ENCODE results near the gene EYS.
"Not testable (repeated sequence)": the region's sequence is repeated elsewhere in the genome, so short reads cannot be mapped to it uniquely, and the experiment has no call there.

The EYS gene

DNA sequence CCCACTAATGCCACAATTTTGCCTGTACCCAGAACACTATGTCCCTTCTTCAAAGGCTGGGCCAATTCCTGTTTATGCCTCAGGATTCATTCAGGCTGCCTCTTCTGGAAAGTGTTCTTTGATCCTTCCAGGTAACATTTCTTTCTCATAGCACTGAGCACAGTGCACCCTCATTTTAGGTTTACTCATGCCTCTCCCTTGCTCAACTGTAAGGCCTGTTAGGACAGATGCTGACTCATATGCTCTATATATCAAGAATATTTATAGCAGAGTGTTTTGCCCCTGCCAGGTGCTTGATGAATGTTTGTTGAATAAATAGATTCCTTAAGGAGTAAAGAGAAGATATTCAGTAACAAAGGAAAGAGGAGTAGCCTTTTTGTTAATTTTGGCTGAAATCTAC is 1807.5 kb downstream of the EYS start:
- no peak for TF ChIP-seq POLR2A (IDR thresholded peaks at IDR 0.05; ENCODE audit: low read depth, low read length)
- no peak for FAIRE-seq
- no peak for DNase-seq (ENCODE audit: insufficient read length, low spot score)

DNA sequence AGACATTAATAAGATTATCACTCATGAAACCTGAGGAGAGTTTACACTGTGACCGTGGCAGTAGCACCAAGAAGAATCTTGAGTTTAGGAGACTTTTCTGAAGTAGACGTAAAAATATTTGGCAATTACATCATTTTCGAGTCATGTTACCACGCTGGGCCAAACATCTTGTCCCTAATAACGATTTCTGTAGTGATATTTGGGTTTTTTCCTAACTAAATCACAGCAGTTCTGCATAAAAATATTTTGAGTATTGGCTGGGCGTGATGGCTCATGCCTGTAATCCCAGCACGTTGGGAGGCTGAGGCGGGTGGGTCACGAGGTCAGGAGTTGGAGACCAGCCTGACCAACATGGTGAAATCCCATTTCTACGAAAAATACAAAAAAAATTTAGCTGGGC is 1809.1 kb downstream of the EYS start:
- TF ChIP-seq POLR2A (IDR thresholded peaks at IDR 0.05; ENCODE audit: low read depth, low read length): no peak
- DNase-seq (ENCODE audit: insufficient read length, low spot score) (no peak), FAIRE-seq (no peak)

DNA sequence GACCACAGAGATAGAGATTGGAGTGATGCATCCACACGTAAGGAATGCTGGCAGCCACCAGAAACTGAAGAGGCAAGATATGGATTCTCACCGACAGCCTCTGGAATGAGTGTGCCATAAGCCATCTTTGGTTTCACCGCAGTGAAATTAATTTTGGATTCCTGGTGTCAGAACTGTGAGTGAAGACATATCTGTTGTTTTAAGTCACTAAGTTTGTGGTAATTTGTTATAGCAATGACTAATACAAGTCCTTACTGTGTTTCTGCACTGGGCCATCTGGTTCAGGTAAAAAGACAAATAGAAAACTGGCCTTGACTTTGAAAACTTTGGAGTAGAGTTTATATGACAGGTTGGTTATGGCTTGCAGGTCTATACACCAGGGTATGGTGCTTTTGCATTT is 1809.6 kb downstream of the EYS start:
- DNase-seq (ENCODE audit: insufficient read length, low spot score): no peak
- no peak for FAIRE-seq
- TF ChIP-seq POLR2A (IDR thresholded peaks at IDR 0.05; ENCODE audit: low read depth, low read length): no peak

DNA sequence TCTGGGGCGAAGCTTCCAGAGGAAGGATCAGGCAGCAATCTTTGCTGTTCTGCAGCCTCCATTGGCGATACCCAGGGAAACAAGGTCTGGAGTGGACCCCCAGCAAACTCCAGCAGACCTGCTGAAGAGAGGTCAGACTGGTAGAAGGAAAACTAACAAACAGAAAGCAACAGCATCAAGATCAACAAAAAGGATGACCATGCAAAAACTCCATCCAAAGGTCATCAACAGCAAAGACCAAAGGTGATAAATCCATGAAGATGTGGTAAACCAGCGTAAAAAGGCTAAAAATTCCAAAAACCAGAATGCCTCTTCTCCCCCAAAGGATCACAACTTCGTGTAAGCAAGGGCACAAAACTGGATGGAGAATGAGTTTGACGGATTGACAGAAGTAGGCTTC is 1818.6 kb downstream of the EYS start:
- DNase-seq (ENCODE audit: insufficient read length, low spot score) (no peak), FAIRE-seq (no peak)
- no peak for TF ChIP-seq POLR2A (IDR thresholded peaks at IDR 0.05; ENCODE audit: low read depth, low read length)

DNA sequence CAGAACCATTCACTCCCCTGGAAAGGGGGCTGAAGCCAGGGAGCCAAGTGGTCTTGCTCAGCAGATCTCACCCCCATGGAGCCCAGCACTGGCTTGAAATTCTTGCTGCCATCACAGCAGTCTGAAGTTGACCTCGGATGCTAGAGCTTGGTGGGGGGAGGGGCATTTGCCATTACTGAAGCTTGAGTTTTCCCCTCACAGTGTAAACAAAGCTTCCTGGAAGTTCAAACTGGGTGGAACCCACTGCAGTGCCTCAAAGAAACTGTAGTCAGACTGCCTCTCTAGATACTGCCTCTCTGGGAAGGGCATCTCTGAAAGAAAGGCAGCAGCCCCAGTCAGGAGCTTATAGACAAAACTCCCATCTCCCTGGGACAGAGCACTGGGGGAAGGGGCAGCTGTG is 1819.2 kb downstream of the EYS start:
- DNase-seq (ENCODE audit: insufficient read length, low spot score); FAIRE-seq: not testable (repeated sequence)

DNA sequence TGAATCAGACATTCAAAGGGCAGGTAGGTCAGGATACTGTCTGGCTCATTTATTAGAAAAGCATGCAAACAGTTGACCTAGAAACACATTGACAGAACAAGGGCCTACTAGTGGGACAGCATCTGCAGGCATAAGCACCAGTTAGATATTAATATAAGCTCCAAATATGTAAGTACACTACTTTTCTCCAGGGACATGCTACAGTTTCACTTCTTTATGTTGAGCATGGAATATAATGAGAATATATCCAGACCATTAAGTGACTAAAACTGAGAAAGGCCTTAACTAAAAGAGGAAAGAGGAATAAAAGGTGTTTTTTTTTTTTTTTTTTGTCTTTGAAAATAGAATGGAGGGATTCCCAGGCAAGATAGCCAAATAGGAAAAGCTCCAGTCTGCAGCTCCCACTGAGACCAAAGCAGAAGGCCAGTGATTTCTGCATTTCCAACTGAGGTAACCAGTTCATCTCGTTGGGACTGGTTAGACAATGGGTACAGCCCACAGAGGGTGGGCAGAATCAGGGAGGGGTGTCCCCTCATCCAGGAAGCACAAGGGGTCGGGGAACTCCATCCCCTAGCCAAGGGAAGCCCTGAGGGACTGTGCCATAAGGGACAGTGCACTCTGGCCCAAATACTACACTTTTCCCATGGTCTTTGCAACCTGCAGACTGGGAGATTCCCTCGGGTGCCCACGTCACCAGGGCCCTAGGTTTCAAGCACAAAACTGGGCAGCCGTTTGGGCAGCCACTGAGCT is 1819.8 kb downstream of the EYS start:
- DNase-seq (ENCODE audit: insufficient read length, low spot score) (no peak), FAIRE-seq (no peak)
- TF ChIP-seq POLR2A (IDR thresholded peaks at IDR 0.05; ENCODE audit: low read depth, low read length): no peak

DNA sequence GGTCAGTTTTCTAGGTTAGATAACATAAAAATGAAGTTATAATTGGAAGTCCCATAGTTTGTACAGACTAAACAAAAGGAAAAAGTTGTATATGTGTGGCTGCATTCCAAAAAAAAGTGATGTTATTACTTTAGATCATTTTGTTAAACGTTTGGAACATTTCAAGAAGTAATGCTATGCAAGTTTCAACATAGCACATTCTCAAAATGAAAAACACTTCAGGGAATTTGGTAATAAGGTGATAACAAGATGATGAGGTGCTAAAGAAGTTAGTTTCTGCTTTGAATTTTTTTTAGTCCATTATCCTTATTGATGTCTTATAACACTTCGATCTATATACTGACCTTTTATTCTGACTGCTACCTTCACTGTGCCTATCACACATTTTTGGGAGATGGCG is 1820.7 kb downstream of the EYS start:
- TF ChIP-seq POLR2A (IDR thresholded peaks at IDR 0.05; ENCODE audit: low read depth, low read length): no peak
- FAIRE-seq: no peak
- no peak for DNase-seq (ENCODE audit: insufficient read length, low spot score)

DNA sequence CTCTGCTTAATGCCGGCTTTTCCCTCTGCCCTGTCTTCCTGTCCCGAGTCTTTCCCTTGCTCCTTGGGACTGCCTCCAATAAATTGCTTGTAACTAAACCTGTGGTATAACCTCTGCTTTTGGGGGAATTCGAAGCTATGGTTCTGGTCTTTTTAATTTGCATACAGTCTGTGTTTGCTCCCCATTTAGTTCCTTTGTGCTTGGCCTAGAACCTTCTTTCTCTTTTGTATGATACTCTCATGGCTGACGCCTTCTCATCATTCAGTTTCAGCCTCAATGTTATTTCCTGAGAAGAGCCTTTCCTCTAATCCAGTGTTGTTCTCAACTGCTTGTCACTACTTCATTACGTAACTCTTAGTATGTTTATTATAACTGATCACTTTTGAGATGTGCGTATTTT is 1823.4 kb downstream of the EYS start:
- DNase-seq (ENCODE audit: insufficient read length, low spot score) (no peak), FAIRE-seq (no peak)
- TF ChIP-seq POLR2A (IDR thresholded peaks at IDR 0.05; ENCODE audit: low read depth, low read length): no peak

DNA sequence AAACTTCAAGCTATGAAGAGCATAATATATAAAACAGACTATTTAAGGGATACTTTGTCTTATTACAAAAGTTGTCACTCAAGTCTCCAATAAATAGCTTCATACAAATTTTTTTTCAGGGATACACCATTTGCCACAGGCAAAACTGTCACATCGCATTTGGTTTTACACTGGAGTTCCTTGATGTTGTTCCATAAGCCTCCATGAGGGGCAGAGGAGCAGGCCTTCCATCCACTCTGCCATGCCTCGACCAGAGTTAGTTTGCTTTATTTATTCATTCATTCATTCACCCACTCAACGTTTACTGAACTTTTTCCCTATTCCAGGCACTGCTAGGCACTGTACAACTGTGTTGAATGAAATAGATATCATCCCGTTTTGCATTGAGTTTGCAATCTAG is 1824.8 kb downstream of the EYS start:
- no peak for TF ChIP-seq POLR2A (IDR thresholded peaks at IDR 0.05; ENCODE audit: low read depth, low read length)
- no peak for FAIRE-seq
- DNase-seq (ENCODE audit: insufficient read length, low spot score): no peak

DNA sequence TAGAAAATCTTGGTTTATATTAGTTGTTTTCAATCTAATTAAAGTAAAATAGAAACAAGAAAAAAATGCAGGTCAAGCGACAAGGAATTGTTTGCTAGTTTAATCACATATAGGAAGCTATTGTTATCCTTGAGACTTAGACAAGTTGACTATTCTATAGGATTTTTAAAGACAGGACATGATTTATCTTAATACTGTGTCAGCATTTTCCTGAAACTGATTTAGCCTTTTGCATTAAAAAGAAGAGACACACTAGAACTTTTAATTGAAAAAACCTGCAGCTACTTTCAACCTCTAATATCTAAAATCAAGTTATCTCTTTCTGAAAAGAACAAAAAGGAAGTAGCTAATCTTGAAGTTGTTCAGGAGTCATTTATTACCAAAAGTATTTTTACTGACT is 1825.2 kb downstream of the EYS start:
- FAIRE-seq: no peak
- no peak for DNase-seq (ENCODE audit: insufficient read length, low spot score)
- no peak for TF ChIP-seq POLR2A (IDR thresholded peaks at IDR 0.05; ENCODE audit: low read depth, low read length)

DNA sequence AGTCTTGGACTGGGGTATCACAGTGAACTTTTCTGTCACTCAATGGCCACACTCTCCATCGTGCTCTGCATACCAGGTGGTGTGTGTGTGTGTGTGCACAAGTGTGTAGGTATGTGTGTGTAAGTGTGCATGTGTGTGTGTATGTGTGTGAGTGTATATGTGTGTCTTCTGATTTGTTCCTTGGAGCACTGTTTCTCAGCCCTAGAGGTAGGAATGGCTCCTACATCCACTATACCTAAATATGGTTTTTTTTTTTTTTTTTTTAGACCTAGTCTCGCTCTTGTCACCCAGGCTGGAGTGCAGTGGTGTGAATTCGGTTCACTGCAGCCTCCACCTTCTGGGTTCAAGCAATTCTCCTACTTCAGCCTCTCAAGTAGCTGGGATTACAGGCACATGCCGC is 1834.8 kb downstream of the EYS start:
- no peak for DNase-seq (ENCODE audit: insufficient read length, low spot score)
- TF ChIP-seq POLR2A (IDR thresholded peaks at IDR 0.05; ENCODE audit: low read depth, low read length): no peak
- FAIRE-seq: no peak

DNA sequence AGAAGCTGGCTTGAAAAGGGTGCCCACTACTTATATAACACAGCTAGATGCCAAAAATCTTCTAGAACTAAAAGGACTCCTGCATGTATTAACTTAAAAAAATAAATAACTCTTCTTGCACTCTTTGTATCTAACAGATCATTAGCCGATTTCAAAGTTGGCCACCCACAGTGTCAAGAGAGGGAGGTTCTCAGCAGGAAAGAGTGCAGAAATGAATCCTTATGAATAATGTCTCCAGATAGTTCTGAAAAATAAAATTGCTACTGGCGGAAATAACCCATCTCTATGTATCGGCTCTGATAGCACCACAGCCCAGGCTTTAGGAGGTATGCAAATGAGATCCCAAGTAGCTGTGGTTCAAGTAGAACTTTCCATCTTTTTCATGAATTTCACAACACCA is 1838.7 kb downstream of the EYS start:
- DNase-seq (ENCODE audit: insufficient read length, low spot score): no peak
- no peak for FAIRE-seq
- no peak for TF ChIP-seq POLR2A (IDR thresholded peaks at IDR 0.05; ENCODE audit: low read depth, low read length)

DNA sequence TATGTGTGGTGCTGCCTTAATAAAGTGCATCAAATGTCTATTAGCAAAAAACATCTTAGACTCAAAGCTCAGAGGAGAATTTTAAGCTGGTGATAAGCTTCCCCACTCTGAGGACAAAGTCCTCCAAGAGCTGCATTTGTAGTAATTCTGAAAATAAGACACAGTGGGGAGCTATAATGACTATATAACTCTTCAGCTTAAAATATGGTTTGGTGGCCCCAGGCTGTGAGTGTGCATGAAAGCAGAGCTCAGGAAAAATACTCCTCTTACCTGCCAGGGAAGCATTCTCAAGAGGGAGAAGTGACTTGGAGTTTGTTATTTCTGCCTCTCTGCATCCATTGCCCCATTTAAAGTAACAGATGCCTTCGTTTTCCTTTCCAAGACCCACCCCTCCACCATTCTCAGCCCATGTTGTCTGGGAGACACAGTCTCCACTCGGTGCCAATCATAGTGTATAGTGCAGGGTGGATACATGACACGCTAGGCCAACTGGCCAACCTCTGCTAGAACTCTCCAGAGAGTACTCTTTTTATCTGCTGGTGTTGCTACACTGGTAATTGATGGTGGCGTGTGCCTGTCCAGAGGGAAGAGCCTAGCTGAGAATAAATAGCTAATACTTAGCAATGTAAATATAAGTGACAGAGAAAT is 1842.2 kb downstream of the EYS start:
- FAIRE-seq (no peak), DNase-seq (ENCODE audit: insufficient read length, low spot score) (no peak)
- TF ChIP-seq POLR2A (IDR thresholded peaks at IDR 0.05; ENCODE audit: low read depth, low read length): no peak

DNA sequence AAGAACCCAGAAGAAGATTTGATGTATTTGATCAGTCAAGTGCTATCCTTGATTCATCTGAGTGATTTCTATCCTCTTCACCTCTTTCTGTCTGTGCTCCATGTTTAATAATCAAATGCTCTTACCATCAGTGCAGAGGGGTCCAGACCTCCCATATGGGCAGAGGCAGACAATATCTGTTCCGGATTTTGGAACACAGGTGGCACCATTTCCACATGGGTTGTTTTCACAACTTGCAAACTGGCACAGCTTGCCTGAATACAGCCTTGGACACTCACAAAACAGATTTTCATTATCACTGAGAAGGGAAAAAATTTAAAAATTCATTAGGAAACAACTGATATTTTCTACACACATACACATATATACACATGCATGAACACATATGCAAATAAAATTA is 1843.0 kb downstream of the EYS start:
- DNase-seq (ENCODE audit: insufficient read length, low spot score) (no peak), FAIRE-seq (no peak)
- no peak for TF ChIP-seq POLR2A (IDR thresholded peaks at IDR 0.05; ENCODE audit: low read depth, low read length)

DNA sequence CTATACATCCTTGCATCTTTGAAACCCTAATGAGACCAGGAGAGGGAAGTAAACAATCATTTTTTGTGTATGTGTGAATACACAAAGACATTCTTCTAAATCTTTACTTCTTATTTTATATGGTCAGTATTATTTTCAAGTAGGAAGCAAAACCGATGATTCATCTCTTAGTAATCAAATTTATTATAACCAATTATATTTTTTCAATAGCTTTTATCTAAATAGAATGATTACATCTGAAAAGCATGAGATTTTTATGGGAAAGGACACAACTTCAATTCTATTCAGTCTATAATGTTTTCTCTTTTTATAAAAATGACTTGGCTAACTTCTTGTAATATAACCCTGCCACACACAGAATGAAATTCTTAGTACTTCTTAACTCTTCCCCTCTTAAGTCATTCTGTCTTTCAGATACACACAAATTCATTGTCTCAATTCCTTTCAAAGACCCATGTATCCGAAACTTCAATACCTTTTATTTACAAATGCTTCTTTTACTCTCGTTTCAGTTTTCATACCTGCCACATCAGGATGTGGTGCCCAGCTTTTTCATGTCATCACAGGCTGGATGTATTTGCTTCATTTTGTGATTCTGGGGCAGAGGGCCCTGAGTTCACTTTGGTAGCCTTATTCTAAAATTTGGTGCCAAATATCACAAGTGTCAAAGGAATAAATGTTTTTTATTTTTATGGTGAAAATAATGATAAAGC is 1844.4 kb downstream of the EYS start:
- no peak for FAIRE-seq
- DNase-seq (ENCODE audit: insufficient read length, low spot score): no peak
- no peak for TF ChIP-seq POLR2A (IDR thresholded peaks at IDR 0.05; ENCODE audit: low read depth, low read length)
